GM19395 (cell line): ENCODE data around the gene PPP1R8.
"Not testable (repeated sequence)": the region's sequence is repeated elsewhere in the genome, so short reads cannot be mapped to it uniquely, and the experiment has no call there.

Source experiments
- ATAC-seq: cut with Tn5 transposase; IDR thresholded peaks from one replicate; pipeline ENCODE4 v1.9.1; 2021; ENCODE audit warnings: mild to moderate bottlenecking, moderate library complexity; ENCODE audit not compliant: unreplicated experiment

The PPP1R8 gene

GRCh38 chr1:27869719-27870085 is 39.1 kb downstream of the PPP1R8 start:
- no peak for ATAC-seq

DNA sequence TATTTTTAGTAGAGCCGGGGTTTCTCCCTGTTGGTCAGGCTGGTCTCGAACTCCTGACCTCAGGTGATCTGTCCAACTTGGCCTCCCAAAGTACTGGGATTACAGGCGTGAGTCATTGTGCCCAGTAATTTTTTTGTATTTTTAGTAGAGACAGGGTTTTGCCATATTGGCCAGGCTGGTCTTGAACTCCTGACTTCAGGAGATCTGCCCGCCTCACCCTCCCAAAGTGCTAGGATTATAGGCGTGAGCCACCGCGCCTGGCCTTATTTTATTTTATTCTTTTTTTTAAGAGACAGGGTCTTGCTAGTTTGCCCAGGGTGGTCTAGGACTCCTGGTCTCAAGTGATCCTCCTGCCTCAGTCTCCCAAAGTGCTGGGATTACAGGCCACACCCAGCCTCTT is 40.5 kb downstream of the PPP1R8 start:
- not testable (repeated sequence) for ATAC-seq

GRCh38 chr1:27872059-27872801 is 41.6 kb downstream of the PPP1R8 start, which contains the start of gene THEMIS2:
TSS of gene THEMIS2 (plus strand) at chr1:27872544. CDS start at chr1:27872572, 28 bp downstream.
- no peak for ATAC-seq

GRCh38 chr1:27872802-27873551 is 42.4 kb downstream of the PPP1R8 start:
- ATAC-seq = no peak

DNA sequence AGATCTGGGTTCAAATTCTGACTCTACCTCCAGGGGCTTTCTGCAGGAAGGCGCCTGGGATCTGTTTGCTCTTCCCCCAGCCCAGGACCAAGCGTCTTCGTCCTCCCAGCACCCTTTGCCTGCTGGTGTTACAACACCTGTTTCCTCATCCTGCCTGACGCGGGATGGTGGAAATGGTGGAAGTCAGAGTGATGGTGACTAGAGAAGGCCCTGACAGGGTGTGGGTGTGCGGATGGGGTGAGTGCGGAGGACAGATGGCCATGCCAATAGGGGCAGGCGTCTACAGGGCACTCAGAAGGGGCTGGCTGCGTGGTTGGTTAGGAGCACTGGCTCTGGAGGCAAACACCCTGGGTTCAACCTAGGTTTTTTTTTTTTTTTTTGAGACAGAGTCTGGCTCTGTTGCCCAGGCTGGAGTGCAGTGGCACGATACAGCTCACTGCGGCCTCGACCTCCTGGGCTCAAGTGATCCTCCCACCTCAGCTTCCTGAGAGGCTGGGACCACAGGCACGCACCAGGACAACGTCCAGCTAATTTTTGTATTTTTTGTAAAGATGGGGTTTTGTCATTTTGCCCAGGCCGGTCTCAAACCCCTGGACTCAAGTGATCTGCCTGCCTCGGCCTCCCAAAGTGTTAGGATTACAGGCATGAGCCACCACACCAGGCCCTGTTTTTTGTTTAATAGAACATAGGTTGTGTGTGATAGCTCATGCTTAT is 43.2 kb downstream of the PPP1R8 start:
- ATAC-seq = no peak

GRCh38 chr1:27876341-27877114 is 45.9 kb downstream of the PPP1R8 start:
- no peak for ATAC-seq

GRCh38 chr1:27877115-27877416 is 46.5 kb downstream of the PPP1R8 start:
- ATAC-seq = no peak

GRCh38 chr1:27878039-27878438 is 47.5 kb downstream of the PPP1R8 start:
- ATAC-seq = no peak

- ATAC-seq = no peak
These were observed 48.3 kb downstream of the PPP1R8 start for GRCh38 chr1:27878787-27879335.

DNA sequence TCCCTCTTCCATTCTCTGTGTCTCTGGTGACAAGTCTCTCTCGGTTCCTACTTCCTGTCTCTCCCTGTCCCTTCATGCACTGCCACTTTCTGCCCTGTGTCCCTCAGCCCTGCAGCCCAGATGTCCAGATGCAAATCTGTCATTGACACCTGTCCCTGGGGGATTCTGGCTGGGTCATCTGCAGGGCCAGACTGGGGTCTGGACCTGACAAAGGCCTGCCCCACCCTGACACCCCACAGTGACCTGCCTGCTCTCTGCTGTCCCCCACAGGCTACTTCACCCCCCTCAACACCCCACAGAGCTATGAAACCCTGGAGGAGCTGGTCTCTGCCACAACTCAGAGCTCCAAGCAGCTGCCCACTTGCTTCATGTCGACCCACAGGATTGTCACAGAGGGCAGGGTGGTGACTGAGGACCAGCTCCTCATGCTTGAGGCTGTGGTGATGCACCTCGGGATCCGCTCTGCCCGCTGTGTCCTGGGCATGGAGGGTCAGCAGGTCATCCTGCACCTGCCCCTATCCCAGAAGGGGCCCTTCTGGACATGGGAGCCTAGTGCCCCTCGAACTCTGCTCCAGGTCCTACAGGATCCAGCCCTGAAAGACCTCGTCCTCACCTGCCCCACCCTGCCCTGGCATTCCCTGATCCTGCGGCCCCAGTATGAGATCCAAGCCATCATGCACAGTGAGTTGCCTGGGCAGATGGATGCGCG is 48.9 kb downstream of the PPP1R8 start:
- no peak for ATAC-seq

DNA sequence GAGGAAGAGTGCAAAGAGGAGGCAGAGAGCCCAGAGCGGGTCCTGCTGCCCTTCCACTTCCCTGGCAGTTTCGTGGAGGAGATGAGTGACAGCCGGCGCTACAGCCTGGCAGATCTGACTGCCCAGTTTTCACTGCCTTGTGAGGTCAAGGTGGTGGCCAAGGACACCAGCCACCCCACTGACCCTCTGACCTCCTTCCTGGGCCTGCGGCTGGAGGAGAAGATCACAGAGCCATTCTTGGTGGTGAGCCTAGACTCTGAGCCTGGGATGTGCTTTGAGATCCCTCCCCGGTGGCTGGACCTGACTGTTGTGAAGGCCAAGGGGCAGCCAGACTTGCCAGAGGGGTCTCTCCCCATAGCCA is 51.9 kb downstream of the PPP1R8 start:
- no peak for ATAC-seq

- no peak for ATAC-seq
These were observed 53.0 kb downstream of the PPP1R8 start for GRCh38 chr1:27883536-27883935.

- peak; percentile 41 for ATAC-seq
These were observed 53.7 kb downstream of the PPP1R8 start for GRCh38 chr1:27884006-27884954.

- ATAC-seq = no peak
These were observed 54.5 kb downstream of the PPP1R8 start for GRCh38 chr1:27885114-27885528.

DNA sequence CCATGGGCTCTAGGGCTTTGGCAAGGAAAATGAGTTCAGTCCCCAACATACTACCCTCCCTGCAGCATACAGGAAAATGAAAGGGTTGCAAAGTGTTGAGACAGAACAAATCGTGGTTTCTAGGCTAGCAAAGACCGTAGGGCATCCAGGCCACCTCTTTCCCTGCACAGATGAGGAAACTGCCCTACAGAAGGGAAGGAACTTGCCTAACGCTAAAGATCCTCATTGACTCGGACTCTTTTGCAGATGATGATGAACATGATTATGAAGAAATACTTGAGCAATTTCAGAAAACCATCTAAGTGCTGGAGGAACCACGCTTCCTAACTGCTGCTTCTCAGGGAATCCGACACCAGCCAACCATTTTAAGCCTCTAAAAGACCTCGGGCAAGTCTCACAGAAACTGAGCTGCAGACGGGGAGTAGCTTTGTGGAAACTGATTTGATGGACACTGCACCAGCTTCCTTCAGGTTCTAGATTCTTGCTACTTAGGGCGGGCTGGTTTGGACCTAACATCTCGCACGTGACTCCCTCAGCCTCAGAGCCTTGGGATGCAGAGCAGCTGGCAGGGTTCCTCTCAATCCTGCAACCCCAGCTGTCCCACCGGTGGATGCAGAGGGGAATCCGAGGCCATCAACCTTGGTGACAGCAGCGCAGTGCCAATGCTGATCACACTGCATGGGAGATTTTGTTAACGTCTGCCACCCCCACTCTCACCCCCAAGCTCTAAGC is 55.2 kb downstream of the PPP1R8 start:
- ATAC-seq = no peak

DNA sequence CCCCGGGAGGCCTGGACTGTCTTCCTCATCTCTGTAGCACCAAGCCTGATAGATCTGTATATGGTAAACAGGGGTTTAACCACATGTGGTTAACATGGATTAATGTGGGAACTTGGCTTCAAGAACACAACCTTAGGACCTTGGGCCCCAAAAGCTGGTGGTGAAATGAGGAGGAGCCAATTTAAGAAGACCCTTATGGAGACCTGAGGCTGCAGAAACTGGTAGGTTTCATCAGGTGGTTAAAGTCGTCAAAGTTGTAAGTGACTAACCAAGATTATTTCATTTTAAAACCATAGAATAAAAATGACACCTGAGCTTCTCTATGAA is 55.7 kb downstream of the PPP1R8 start:
- ATAC-seq = no peak

DNA sequence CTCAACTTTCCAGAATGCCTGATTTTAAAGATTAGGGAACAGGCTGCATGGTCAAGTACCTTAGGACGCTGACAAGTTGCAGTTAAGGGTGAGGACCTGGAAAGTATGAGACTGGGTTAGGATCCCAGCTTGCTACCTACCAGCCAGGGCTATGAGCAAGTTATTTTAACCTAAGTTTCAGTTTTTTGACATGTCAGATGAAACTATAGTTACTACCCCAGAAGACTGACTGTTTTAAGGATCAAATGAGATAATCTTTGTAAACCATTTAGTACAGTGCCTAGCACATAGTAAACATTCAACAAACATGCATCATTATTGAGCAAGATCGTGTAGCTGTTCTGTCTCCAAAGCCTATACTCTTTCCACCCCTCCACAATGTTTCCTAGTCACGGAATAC is 56.2 kb downstream of the PPP1R8 start:
- ATAC-seq = no peak

- ATAC-seq = no peak
These were observed 56.8 kb downstream of the PPP1R8 start for GRCh38 chr1:27887215-27888021.
